HG03196 (cell line): ENCODE data around the gene B3GALT6.

Experiments used
- ATAC-seq: cut with Tn5 transposase; IDR thresholded peaks from one replicate; pipeline ENCODE4 v1.9.1; 2021; ENCODE audit not compliant: unreplicated experiment

B3GALT6 gene

GRCh38 chr1:1200876-1201810 is 30.9 kb upstream of the B3GALT6 start:
- ATAC-seq, result no peak

DNA sequence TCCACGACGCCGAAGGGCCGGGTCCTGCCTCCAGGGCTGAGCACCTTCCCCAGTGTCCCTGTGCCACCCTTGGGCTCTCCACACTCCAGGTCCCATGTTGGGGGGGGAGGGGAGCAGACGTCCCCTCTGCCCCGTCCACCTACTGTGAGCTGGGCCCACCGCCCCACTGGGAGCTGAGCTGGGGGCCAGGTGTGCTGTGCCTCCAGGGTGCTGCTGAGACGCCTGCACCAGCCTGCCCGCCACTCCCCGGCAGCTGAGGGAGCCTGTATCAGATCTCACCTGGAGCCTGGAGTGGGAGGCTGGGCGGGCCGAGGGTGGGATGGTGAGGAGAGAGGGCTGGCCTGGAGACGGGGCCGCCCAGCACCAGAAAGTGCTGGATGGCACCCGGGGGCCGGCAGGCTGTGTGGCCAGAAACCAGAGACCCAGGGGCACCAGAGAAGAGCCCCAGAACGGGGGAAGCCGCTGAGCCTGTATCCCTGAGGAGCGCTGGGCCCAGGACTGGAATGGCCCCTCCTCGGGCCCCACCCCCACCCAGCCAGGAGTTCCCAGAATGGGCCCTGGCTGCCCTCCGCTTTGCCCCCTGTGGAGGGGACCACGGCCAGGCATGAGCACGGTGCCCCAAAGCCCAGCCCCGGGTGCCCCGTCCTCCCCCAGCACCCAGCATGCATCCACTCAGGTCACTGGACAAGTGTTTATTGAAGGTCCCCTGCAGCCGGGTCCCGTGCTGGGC is 29.0 kb upstream of the B3GALT6 start:
- no peak for ATAC-seq

DNA sequence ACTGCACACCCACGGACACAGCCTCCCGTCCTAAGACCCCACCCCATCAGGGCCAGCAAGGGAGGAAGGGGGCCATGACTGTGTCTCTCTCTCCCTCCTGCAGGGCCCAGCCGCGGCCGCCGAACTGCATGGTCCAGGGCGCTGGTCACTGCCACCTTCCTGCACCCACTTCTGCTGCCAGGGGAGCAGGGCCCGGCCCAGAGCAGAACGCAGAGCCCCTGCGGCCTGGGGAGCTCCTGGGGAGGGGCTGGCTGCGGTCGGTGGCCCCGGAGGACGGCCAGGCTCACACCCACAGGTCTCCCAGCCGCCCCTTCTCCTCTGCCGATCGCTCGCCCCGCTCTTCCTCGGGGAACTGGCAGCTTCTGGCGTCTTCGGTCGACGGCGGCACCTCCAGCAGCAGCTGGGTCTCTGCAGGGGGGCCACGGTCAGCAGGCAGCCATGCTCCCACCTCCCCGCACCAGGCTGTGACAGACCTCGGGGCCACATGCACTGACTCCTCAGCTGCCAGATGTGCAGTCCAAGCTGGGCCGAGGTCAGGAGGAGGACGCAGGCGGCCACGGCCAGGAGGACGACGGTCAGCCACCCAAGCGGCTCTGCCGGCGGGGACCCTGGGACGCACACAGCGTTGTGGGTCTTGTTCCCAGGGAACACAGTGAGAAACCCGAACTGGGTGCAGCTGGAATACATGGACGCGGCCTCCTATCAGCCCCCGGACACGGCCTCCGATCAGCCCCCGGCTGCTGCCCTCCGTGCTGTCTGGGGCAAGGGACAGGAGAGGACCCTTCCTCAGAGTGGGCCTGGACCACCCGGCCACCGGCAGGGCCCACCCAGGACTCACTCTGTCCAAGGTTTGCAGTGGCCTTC is 28.2 kb upstream of the B3GALT6 start:
- ATAC-seq, result no peak

- no peak for ATAC-seq
These were observed 27.6 kb upstream of the B3GALT6 start for GRCh38 chr1:1204425-1204920.

DNA sequence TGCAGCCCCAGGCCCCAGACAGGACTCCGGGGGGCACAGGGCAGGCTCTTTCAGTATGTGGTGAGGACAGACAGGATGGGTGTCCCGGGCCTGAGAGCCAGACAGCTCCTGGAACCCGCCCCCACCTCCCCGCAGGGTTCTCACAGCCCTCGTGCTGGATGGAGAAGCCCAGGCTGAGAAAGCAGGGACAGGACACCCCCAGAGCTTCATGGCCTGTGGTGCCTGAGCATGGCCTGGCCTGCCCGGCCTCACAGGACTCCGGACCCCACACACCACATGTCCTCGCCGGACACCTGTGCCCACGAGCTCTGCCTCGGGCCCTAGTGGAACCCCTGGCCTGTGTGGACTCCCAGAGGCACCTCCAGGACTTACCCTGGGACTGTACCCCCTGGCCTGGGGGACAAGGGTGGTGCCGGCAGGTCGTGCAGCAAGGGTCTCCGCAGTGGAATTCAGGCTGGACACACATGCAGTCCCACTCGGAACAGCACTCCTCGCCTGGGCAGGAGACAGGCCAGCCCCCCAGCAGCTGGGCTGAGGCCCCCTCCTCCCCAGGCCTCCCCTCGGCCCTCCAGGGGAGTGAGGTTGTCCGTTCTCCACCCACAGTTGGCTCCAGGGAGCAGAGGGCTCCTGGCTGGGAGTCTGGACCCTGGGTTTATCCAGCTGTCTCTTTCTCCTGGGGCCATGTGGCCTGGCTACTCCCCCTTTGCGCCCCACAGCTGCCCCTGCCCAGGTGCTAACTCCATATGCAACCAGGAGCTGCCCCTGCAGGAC is 26.9 kb upstream of the B3GALT6 start:
- ATAC-seq, result no peak

DNA sequence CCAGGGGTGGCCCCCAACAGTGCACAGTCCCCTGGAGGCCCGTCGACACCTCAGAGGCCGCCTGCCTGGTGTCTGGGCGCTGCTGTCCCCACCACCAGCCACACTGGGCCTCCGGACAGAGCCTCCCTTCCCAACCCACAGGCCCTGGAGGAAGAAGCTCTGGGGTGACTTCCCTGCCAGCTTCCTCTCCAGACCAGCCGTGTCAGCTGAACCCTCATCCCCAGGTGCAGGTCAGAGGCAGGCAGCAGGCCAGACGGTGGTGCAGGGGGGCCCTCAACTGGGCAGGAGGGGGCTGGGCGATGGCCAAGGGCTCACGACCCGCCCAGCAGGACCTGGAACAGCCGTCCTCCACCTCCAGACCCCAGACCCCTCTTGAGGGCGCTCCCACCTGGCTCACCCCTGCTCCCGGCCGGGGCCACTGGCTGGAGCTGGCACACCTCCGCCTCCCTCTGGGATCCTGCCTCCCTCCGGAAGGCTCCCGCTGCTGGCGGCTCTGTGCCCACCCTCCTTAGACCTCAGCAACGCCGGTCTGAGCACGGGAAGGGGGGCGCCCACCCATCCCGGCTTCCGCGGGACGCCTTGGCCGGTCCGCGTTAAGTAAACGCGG is 26.2 kb upstream of the B3GALT6 start:
- no peak for ATAC-seq

DNA sequence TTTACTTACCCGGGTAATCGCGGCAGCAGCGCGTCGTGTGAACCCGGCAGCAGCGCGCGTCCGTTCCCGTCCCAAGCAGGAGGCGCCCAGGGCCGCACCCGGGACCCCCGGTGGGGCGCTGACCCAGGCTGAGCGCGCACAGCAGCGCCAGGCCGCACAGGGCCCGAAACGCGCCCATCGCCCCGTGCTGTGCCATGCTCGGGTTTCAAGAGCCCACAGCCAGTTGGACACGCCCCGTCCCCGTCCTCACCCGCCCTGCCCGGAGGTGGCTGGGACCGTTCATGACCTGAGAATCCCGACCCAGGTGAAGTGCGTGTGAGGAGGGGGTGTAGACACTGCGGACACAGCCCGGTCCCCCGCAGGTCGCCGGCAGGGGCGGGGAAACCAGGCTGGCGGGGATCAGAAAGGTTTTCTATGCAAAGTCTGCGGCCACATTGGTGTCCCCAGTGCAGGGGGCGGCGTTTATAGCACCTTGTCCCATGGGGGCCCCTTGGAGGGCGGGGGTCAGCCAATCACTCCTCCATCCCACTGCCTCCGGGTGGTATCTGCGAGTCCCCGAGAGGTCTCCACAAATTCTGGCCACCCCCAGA is 25.6 kb upstream of the B3GALT6 start, which contains the start of gene TNFRSF18:
TNFRSF18 (minus strand) TSS at position 217 of the 590 bp plus-strand sequence; CDS start at position 196, 21 bp downstream.
- ATAC-seq, result no peak

GRCh38 chr1:1206966-1207531 is 25.0 kb upstream of the B3GALT6 start:
- ATAC-seq, result no peak

- no peak for ATAC-seq
These were observed 24.5 kb upstream of the B3GALT6 start for GRCh38 chr1:1207571-1207892.

DNA sequence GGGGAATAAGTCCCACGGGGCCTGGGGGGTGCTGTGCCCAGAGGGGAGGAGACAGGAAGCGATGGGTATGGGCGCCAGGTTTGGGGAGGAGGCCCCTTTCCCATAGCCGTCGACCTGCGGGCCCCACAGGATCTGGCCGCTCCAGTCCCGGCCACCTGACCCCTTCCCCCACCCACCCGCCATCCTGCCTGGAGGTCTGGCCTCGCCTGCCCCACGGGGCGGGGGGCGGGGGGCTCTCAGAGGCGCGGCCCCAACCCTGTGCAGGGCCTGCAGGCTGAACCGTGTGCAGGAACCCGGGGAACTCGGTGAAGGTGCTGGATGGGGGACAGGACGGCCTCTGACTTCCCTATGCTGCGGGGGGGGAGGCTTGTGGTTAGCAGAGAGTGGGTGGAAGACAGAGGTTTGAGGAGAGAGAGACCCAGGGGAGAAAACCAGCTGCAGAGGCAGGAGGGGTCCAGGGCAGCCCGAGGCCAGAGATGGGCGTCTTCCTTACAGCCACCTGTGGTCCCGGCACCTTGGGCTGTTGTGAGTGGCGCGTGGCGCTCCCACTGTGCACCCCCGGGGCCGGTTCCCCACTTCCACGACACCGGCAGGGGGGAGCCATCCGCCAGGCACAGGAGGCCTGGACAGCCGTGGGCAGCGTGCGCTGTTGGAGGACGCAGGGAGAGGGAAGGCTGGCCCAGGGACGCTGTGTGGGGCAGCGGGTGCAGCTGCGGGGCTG is 23.2 kb upstream of the B3GALT6 start:
- no peak for ATAC-seq

DNA sequence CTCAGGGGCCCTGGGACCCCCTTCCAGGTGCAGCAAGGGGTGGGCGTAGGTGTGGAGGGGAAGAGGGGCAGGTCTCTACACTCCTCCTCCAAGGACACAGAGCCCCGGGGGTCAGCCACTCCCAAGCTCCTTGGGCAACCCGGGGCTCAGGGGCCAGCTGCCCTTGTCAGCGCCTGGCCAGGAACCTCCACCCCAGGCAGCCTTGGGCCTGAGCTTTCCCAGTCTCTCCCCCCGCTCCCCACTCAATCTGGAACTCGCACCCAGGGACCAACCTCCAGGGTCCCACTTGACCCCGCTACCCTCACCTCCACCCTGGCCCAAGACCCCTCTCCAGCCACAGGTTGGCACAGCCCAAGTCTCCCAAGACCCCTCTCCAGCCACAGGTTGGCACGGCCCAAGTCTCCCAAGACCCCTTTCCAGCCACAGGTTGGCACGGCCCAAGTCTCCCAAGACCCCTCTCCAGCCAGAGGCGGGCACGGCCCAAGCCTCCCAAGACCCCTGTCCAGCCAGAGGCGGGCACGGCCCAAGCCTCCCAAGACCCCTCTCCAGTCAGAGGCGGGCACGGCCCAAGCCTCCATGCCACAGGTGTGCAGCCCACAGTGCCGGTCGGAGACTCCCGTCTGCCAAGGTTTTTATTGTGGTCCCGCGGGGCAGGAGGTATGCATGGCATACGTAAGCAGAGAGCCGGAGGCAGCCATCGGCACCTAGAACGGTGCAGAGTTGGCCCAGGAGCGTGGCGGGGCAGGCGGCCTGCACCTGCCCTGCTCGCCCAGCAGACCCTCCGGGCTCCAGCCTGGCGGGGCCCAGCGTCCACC is 21.1 kb upstream of the B3GALT6 start:
- no peak for ATAC-seq

GRCh38 chr1:1211541-1212441 is 20.2 kb upstream of the B3GALT6 start:
- no peak for ATAC-seq

GRCh38 chr1:1212780-1213344 is 19.2 kb upstream of the B3GALT6 start:
- ATAC-seq, result no peak

DNA sequence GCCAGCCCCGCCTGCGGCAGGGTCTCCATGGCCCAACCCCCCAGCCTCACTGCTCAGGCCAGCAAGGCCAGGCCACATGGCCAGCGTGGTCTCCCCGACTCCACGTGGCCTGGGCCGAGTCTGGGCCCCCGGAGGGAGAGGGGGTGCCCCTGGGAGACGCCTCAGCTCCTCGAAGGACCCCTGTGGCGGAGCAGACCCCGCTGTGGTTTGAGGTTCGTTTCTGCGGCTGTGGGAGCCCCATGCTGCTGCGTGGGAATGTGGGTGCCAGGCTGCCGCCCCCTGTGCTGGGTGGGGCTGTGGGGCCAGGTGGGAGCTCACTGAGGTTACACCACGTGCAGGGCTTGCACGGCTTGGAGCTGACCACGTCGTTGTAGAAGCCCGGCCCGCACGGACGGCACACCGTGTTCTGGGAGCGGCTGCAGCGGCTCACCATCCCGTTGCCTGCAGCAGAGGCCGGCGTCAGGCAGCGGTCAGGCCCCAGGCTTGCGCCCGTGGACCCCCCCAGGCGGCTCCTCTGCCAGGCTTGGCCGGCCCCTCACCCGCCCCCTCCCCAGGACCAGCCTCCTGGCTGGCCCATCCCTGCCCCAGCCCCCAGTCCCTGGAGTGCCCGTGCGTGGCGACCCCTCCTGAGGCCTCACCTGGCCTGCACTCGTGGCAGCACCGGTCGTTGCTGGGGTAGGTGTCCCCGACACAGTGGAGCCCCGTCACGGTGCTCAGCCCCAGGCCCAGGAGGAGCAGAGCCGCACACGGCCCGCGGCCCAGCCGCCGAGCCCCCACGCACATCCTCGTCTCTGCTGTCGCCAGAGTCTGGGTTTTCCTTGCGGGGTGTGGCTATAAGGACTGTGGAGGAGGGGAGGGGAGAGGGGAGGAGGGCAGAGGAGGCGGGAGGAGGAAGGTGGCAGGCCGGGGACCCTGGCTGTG is 18.4 kb upstream of the B3GALT6 start, which contains the start of gene TNFRSF4:
TNFRSF4 (minus strand) TSS at position 809 of the 921 bp plus-strand sequence; CDS start at position 783, 26 bp downstream.
- no peak for ATAC-seq

- no peak for ATAC-seq
These were observed 16.9 kb upstream of the B3GALT6 start for GRCh38 chr1:1215080-1215676.
